Panc1 (cell line): ENCODE results near the gene RAET1E. TPM values are rescaled to one million over a fixed set of nuclear protein-coding genes. Genes with fewer than 3 reads are reported as not detected.

ENCODE experiments used
- ATAC-seq: fragments of 200-7000 bp; cut with Tn5 transposase; 2 replicates; pipeline ENCODE4 v1.9.1; 2020; ENCODE audit warnings: mild to moderate bottlenecking, moderate library complexity
- BruUV-seq: library from RNA; stranded (reverse); fragments of 400-500 nt; replicated peaks from 2 replicates; lab custom pipeline; 2021; lab: Mats Ljungman, UMichigan
- CTCF ChIA-PET: fragments of 300-600 bp; sonication (Branson Sonifier 250); formaldehyde crosslinking; loops from one replicate; lab custom pipeline; 2022; ENCODE audit warnings: antibody characterized with exemption; lab: Charles Lee
- POLR2A ChIA-PET: fragments of 300-600 bp; sonication (Branson Sonifier 250); formaldehyde crosslinking; loops from one replicate; lab custom pipeline; 2022; ENCODE audit warnings: antibody characterized with exemption; lab: Charles Lee
- DNase-seq: peaks from one replicate; pipeline ENCODE4 v3.0.0-alpha.2; 2010; ENCODE audit warnings: low read depth, low spot score
- H3K27ac ChIP-seq: 2 replicates; pipeline ENCODE4 v1.5.1; 2011; ENCODE audit warnings: mild to moderate bottlenecking, low read length, inconsistent platforms
- H3K27me3 ChIP-seq: fragments of 200-500 bp; sonication (Bioruptor generic); 2 replicates; pipeline ENCODE4 v1.6.0; 2014; ENCODE audit warnings: low read length, inconsistent platforms; ENCODE audit not compliant: control insufficient read depth, insufficient read depth
- H3K36me3 ChIP-seq: fragments of 200-500 bp; sonication (Bioruptor generic); 2 replicates; pipeline ENCODE4 v1.5.1; 2014; ENCODE audit warnings: inconsistent platforms, mild to moderate bottlenecking, low read length, moderate library complexity; ENCODE audit not compliant: control insufficient read depth, insufficient read depth
- H3K4me1 ChIP-seq: 2 replicates; pipeline ENCODE4 v1.5.1; 2011; ENCODE audit warnings: inconsistent platforms, mild to moderate bottlenecking, low read length, moderate library complexity; ENCODE audit not compliant: control insufficient read depth, insufficient read depth
- H3K4me3 ChIP-seq, 2 experiments: 2 replicates each; pipeline ENCODE4 v1.5.1; 2011 to 2012; ENCODE audit warnings: low read depth in 2 of 2, low read length in 2 of 2, mild to moderate bottlenecking in 2 of 2, inconsistent platforms in 1 of 2, moderate library complexity in 1 of 2
- H3K9me3 ChIP-seq: fragments of 200-500 bp; sonication (Bioruptor generic); 2 replicates; pipeline ENCODE4 v1.5.1; 2014; ENCODE audit warnings: low read depth, mild to moderate bottlenecking, inconsistent platforms, low read length, moderate library complexity; ENCODE audit not compliant: control insufficient read depth, insufficient read depth
- CTCF ChIP-seq: fragments of 450-650 bp; IDR thresholded peaks from 2 replicates; pipeline ENCODE4 v1.5.1; 2017; ENCODE audit warnings: mild to moderate bottlenecking
- POLR2AphosphoS5 ChIP-seq: IDR thresholded peaks from 2 replicates; pipeline ENCODE4 v1.6.1; 2012; ENCODE audit warnings: mild to moderate bottlenecking, low read depth, low read length, moderate library complexity
- REST ChIP-seq, 2 experiments: IDR thresholded peaks; 2 replicates each; pipeline ENCODE4 v1.6.1; 2011 to 2012; ENCODE audit warnings: low read depth in 2 of 2, control low read depth in 1 of 2, low read length in 1 of 2, mild to moderate bottlenecking in 1 of 2, moderate library complexity in 1 of 2; ENCODE audit not compliant: insufficient read depth in 1 of 2
- SIN3A ChIP-seq: IDR thresholded peaks from 2 replicates; pipeline ENCODE4 v1.6.1; 2012; ENCODE audit warnings: low read depth, mild to moderate bottlenecking, low read length, moderate library complexity, borderline replicate concordance; ENCODE audit not compliant: insufficient read depth
- TCF7L2 ChIP-seq: IDR thresholded peaks from 2 replicates; pipeline ENCODE4 v1.6.1; 2011; ENCODE audit warnings: mild to moderate bottlenecking, low read depth, low read length, inconsistent platforms
- in situ Hi-C: cut with HindIII; loops from 2 replicates; pipeline ENCODE4 v1.10.0; 2016; ENCODE audit warnings: low sequenced_read_pairs, low pct_unique_long_range_greater_than_20kb
- intact Hi-C: fragments of 100-400 bp; cut with micrococcal nuclease; formaldehyde crosslinking; loops from one replicate; pipeline ENCODE4 v1.10.0; 2022; ENCODE audit not compliant: unreplicated experiment
- total RNA-seq: library from RNA; stranded (reverse); gene quantifications from one replicate; pipeline ENCODE4 v1.2.1, GENCODE V29; 2021; ENCODE audit not compliant: unreplicated experiment

Gene RAET1E
- total RNA-seq, 1 experiment from 2014 or later: 1.8 TPM

- DNase-seq (no peak), ATAC-seq (no peak)
- H3K27me3 ChIP-seq: no peaks in the 10 kb centered on the region
- ChIA-PET POLR2A (no interaction called here), CTCF (no interaction called here)
- H3K36me3 ChIP-seq: no peaks in the 10 kb centered on the region
- intact Hi-C loops: no loop called here
- no TSS peak for BruUV-seq
- H3K4me1 ChIP-seq: no peaks in the 10 kb centered on the region
- no peaks in the 10 kb centered on the region for H3K9me3 ChIP-seq
- TF ChIP-seq POLR2AphosphoS5: no peak
- TF ChIP-seq REST (IDR thresholded peaks at IDR 0.05; ENCODE audit: insufficient read depth in 1 of 2, low read depth in 2 of 2, low read length in 1 of 2): no peak
- no peak for TF ChIP-seq TCF7L2
- TF ChIP-seq SIN3A: no peak
- TF ChIP-seq CTCF: no peak
- H3K4me3 ChIP-seq: no peak overlapping the region
- H3K27ac ChIP-seq: no peak overlapping the region
- in situ Hi-C loops: no loop called here
These were observed 9.8 kb downstream of the RAET1E start for GRCh38 chr6:149888093-149888492.

- CTCF ChIA-PET: no interaction called here
- no peak overlapping the region for H3K4me3 ChIP-seq
- no peaks in the 10 kb centered on the region for H3K36me3 ChIP-seq
- in situ Hi-C loops (no loop called here), intact Hi-C loops (no loop called here)
- H3K9me3 ChIP-seq: no peaks in the 10 kb centered on the region
- DNase-seq (no peak), ATAC-seq (no peak)
- no peaks in the 10 kb centered on the region for H3K4me1 ChIP-seq
- TF ChIP-seq POLR2AphosphoS5: no peak
- TF ChIP-seq TCF7L2: no peak
- TF ChIP-seq CTCF: no peak
- no peak for TF ChIP-seq REST (IDR thresholded peaks at IDR 0.05; ENCODE audit: insufficient read depth in 1 of 2, low read depth in 2 of 2, low read length in 1 of 2)
- TF ChIP-seq SIN3A: no peak
- H3K27me3 ChIP-seq: no peaks in the 10 kb centered on the region
- POLR2A ChIA-PET: no interaction called here
- no peak overlapping the region for H3K27ac ChIP-seq
- BruUV-seq: no TSS peak
These were observed 10.6 kb downstream of the RAET1E start for GRCh38 chr6:149887343-149887742.
